Measurements from ENCODE around the gene DPP9.

The DPP9 gene

GRCh38 chr19:4636761-4637160 is 86.9 kb downstream of the DPP9 start:
- in situ Hi-C loops (cut with HindIII; ENCODE audit: low sequenced_read_pairs) = no loop called here

GRCh38 chr19:4636151-4636717 is 87.4 kb downstream of the DPP9 start:
- in situ Hi-C loops (cut with HindIII; ENCODE audit: low sequenced_read_pairs) = no loop called here

GRCh38 chr19:4635754-4636116 is 87.9 kb downstream of the DPP9 start:
- in situ Hi-C loops (cut with HindIII; ENCODE audit: low sequenced_read_pairs) = no loop called here

GRCh38 chr19:4633140-4633967 is 90.3 kb downstream of the DPP9 start:
- in situ Hi-C loops (cut with HindIII; ENCODE audit: low sequenced_read_pairs) = no loop called here
